Camera-type eye (tissue), 1 donor: ENCODE measurements around the gene FBN2. TPM values are rescaled to one million over a fixed set of nuclear protein-coding genes. Genes with fewer than 3 reads are reported as not detected.

ENCODE experiments used
- total RNA-seq: library from RNA; depleted of rRNA; stranded (reverse); fragments of >200 nt; gene quantifications from one replicate; pipeline ENCODE4 v1.2.3, GENCODE V29; 2014

The FBN2 gene
- 145 TPM for total RNA-seq

GRCh38 chr5:128538000-128538249 is at the start of gene FBN2:
FBN2 (minus strand) TSS chr5:128538245; CDS start chr5:128537603, 642 bp downstream.

